GM13977 (cell line): ENCODE data around the gene F7.

ENCODE experiments used
- DNase-seq: peaks from one replicate; pipeline ENCODE4 v3.0.0; 2012; ENCODE audit warnings: low spot score
- in situ Hi-C: fragments of 300-500 bp; cut with MboI; formaldehyde crosslinking; loops from one replicate; pipeline ENCODE4 v1.12.0; 2022; ENCODE audit warnings: low sequenced_read_pairs, low pct_unique_long_range_greater_than_20kb, mixed read lengths, inconsistent platforms; ENCODE audit not compliant: unreplicated experiment
- TF ChIP-seq, protein P1 (sequence below): IDR thresholded peaks from 2 replicates; pipeline ENCODE4 v1.5.1; 2012; ENCODE audit warnings: mild to moderate bottlenecking, control low read depth; ENCODE audit not compliant: insufficient read depth; ENCODE audit errors: extremely low read depth, missing control alignments

The F7 gene

DNA sequence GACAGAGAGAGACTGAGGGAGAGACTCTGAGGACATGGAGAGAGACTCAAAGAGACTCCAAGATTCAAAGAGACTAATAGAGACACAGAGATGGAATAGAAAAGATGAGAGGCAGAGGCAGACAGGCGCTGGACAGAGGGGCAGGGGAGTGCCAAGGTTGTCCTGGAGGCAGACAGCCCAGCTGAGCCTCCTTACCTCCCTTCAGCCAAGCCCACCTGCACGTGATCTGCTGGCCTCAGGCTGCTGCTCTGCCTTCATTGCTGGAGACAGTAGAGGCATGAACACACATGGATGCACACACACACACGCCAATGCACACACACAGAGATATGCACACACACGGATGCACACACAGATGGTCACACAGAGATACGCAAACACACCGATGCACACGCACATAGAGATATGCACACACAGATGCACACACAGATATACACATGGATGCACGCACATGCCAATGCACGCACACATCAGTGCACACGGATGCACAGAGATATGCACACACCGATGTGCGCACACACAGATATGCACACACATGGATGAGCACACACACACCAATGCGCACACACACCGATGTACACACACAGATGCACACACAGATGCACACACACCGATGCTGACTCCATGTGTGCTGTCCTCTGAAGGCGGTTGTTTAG is 13.7 kb downstream of the F7 start:
- DNase-seq: no peak
- in situ Hi-C loops: no loop called here

DNA sequence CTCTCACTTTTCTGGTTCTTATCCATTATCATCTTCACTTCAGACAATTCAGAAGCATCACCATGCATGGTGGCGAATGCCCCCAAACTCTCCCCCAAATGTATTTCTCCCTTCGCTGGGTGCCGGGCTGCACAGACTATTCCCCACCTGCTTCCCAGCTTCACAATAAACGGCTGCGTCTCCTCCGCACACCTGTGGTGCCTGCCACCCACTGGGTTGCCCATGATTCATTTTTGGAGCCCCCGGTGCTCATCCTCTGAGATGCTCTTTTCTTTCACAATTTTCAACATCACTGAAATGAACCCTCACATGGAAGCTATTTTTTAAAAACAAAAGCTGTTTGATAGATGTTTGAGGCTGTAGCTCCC is 14.2 kb downstream of the F7 start:
- no peak for DNase-seq
- in situ Hi-C loops: no loop called here
- TF ChIP-seq, protein P1, sequence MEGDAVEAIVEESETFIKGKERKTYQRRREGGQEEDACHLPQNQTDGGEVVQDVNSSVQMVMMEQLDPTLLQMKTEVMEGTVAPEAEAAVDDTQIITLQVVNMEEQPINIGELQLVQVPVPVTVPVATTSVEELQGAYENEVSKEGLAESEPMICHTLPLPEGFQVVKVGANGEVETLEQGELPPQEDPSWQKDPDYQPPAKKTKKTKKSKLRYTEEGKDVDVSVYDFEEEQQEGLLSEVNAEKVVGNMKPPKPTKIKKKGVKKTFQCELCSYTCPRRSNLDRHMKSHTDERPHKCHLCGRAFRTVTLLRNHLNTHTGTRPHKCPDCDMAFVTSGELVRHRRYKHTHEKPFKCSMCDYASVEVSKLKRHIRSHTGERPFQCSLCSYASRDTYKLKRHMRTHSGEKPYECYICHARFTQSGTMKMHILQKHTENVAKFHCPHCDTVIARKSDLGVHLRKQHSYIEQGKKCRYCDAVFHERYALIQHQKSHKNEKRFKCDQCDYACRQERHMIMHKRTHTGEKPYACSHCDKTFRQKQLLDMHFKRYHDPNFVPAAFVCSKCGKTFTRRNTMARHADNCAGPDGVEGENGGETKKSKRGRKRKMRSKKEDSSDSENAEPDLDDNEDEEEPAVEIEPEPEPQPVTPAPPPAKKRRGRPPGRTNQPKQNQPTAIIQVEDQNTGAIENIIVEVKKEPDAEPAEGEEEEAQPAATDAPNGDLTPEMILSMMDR: no peak

More for the DNA sequence above, 13.7 kb downstream of the F7 start:
- TF ChIP-seq, protein P1: no peak

DNA sequence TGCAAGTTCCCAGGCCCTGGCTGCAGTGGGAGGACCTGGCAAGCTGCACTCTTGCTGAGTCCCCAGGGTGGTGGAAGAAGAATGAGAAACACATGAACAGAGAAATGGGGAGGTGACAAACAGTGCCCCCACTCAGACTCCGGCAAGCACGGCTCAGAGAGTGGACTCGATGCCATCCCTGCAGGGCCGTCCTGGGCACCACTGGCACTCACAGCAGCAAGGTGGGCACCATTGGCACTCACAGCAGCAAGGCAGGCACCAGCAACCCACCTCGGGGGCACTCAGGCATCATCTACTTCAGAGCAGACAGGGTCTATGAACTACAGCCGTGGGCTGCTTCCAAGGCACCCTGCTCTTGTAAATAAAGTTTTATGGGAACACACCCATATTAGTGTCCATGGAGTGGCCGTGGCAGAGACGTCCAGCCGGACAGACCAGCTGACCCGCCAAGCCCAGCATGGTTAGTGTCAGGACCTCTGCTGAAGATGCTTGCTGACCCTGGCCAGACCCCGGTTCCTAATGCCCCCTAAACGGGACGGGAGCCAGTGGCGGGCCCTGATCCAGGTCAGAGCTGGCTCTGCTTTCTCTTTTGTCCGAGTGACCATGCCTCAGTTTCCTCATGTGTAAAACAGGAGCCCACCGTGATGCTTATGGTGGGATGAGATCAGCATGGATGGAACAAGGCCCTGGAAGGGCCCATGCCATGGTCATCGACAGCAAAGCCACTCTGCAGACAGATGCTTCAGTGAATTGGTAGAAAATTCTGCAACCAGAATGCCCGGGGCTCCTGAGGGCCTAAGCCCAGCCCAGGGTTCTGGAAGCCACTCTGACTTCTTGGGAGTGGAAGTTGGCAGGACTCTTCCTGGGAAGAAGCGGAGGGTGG is 14.9 kb downstream of the F7 start:
- in situ Hi-C loops: no loop called here
- TF ChIP-seq, protein P1: no peak
- no peak for DNase-seq

DNA sequence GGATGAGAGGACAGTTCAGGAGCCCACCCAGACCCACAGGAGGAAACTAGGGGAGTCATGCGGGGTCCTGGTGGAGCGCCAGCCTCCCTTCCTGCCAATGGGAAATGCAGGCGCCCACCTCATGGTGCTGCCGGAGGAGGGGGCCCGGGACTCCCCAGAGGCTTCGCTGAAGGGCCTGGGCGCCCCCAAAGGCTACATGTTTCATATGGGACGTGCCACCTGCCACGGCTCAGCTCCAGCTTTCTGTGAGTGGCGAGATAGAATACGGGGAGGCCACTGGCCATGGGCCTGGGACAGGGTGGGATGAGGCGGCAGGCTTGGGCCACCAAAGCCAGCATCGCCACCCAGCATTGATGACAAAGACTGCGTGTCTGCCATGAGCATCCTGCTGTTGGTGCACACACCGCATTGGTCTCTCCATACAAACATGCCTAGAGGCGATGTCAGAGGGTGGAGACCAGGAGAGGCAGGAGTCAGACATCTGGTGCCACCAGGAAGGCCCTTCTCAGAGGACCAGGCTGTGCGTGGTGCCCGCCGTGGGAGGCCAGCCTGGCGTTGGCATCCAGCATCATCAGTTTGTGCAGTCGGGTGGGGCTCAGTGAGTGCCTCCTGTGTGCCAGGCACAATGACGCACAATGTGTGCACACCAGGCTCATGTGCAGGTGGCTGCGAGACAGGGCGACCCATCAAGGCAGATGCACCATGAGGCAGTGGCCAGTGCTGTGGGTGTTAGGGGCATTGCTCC is 15.8 kb downstream of the F7 start:
- in situ Hi-C loops: no loop called here
- no peak for DNase-seq
- TF ChIP-seq, protein P1: no peak

DNA sequence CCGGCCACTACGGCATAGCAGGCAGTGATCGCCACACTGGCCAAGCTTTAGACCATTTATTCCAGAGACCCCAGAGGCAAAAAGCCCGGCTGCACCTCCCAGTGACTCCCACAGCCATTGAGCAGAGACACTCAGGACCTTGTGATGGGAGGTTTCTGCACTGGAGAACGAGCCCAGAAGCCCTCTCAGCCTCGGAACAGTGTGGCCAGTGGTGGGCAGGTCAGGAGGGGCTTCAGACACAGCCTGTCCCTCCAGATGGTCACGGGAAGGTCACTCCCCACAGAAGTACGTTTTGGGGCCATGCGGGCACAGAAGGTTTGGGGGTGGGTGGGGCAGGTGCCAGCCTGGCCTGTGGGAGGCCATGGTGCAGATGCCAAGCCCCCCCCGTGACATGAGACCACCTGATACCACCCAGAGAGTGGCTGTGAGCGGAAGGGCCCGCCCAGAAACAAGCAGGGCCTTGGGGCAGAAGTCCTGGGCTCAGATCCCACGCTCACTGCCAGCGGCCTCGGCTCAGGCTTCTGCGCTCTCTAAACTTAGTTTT is 16.4 kb downstream of the F7 start:
- no peak for DNase-seq
- TF ChIP-seq, protein P1: no peak
- in situ Hi-C loops: no loop called here

DNA sequence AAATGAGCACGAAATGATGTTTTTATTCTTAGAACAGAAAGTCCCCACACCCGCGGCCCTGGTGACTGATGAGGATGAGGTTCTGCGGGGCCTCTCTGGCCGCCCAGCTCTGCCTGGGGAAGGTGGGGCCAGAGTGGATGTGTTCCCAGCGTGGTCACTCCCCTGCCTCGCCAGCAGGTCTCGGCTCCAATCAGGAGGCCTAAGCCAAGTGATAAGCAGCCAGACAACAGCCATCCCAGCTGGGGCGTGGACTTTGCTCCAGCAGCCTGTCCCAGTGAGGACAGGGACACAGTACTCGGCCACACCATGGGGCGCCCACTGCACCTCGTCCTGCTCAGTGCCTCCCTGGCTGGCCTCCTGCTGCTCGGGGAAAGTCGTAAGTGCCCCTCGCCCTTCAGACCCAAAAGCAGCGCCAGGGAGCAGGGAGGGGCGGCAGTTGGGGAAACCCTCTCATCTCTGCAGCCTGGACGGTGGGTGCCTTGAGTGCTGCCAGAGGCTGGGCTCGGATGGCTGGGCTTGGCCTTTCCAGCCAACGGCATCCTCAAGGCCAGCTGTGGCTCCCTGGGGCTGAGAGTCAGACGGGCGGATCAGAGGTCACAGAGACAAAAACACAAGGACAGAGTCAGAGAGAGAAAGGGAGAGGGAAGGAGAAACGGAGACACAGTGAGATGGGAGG is 17.1 kb downstream of the F7 start, which contains the start of gene F10:
F10 (plus strand) TSS at position 250 of the 676 bp plus-strand sequence; CDS start at position 307, 57 bp downstream.
- TF ChIP-seq, protein P1: no peak
- DNase-seq: no peak
- in situ Hi-C loops: no loop called here
